Common myeloid progenitor, CD34-positive (primary cell): ENCODE measurements around the gene AUTS2.

ENCODE experiments used
- CTCF ChIA-PET: fragments of 350-600 bp; sonication (Branson Sonifier 250); formaldehyde crosslinking; loops from one replicate; lab custom pipeline; 2021; ENCODE audit warnings: antibody characterized with exemption; lab: Charles Lee
- POLR2A ChIA-PET: fragments of 350-600 bp; sonication (Branson Sonifier 250); formaldehyde crosslinking; loops from one replicate; lab custom pipeline; 2021; ENCODE audit warnings: antibody characterized with exemption; lab: Charles Lee
- DNase-seq, 3 donors: peaks; one replicate each; pipeline versions ENCODE4 v3.0.0 to v3.0.0-alpha.2; 2013
- H3K27ac ChIP-seq, 2 experiments: 1 replicate in 1 of 2; 2 replicates in 1 of 2; pipeline ENCODE4 v1.7.0; 2013; ENCODE audit warnings: inconsistent platforms in 2 of 2, low read length in 2 of 2, mild to moderate bottlenecking in 2 of 2, low read depth in 1 of 2, moderate library complexity in 1 of 2; ENCODE audit not compliant: severe bottlenecking in 2 of 2, insufficient read depth in 1 of 2, poor library complexity in 1 of 2
- H3K27me3 ChIP-seq, 5 experiments: replicated peaks in 2 of 5; 1 replicate in 3 of 5; 2 replicates in 2 of 5; pipeline versions ENCODE4 v1.6.1 to v1.7.0; 2013; ENCODE audit warnings: low read length in 4 of 5, mild to moderate bottlenecking in 2 of 5, moderate library complexity in 2 of 5, inconsistent platforms in 1 of 5; ENCODE audit not compliant: insufficient read depth in 5 of 5, control insufficient read depth in 4 of 5
- H3K36me3 ChIP-seq, 4 experiments: 1 replicate in 2 of 4; 2 replicates in 2 of 4; pipeline versions ENCODE4 v1.6.1 to v1.7.0; 2013; ENCODE audit warnings: low read length in 3 of 4, control low read depth in 1 of 4, mild to moderate bottlenecking in 1 of 4; ENCODE audit not compliant: control insufficient read depth in 4 of 4, insufficient read depth in 4 of 4
- H3K4me1 ChIP-seq, 4 experiments: 1 replicate in 3 of 4; 2 replicates in 1 of 4; pipeline versions ENCODE4 v1.6.1 to v1.7.1; 2013; ENCODE audit warnings: low read length in 3 of 4, mild to moderate bottlenecking in 3 of 4, control low read depth in 1 of 4, inconsistent platforms in 1 of 4, moderate library complexity in 1 of 4; ENCODE audit not compliant: control insufficient read depth in 4 of 4, insufficient read depth in 4 of 4; ENCODE audit errors: control extremely low read depth in 1 of 4
- H3K4me3 ChIP-seq, 7 experiments: 1 replicate in 4 of 7; 2 replicates in 3 of 7; pipeline versions ENCODE4 v1.5.1 to v1.7.0; 2013; ENCODE audit warnings: mild to moderate bottlenecking in 7 of 7, low read length in 6 of 7, moderate library complexity in 6 of 7, inconsistent platforms in 2 of 7, low read depth in 2 of 7, control low read depth in 1 of 7; ENCODE audit not compliant: insufficient read depth in 4 of 7, control insufficient read depth in 1 of 7; ENCODE audit errors: extremely low read depth in 1 of 7
- H3K9me3 ChIP-seq, 5 experiments: 1 replicate in 4 of 5; 2 replicates in 1 of 5; pipeline versions ENCODE4 v1.6.1 to v1.7.1; 2013; ENCODE audit warnings: low read length in 4 of 5, mild to moderate bottlenecking in 2 of 5, inconsistent platforms in 1 of 5, low read depth in 1 of 5, moderate library complexity in 1 of 5; ENCODE audit not compliant: control insufficient read depth in 4 of 5, insufficient read depth in 2 of 5; ENCODE audit errors: control extremely low read depth in 1 of 5
- WGBS: methylation state at CpG from one replicate; pipeline ENCODE4 v1.1.5; 2013; ENCODE audit not compliant: insufficient coverage; 5-methylcytosine and 5-hydroxymethylcytosine counted together

AUTS2 gene

GRCh38 chr7:70285187-70285586 lies 686.9 kb downstream of the AUTS2 start:
- WGBS = no CpG with 5 or more reads among the region's 1 CpG
- CTCF ChIA-PET = no interaction called here
- no peak overlapping the region for H3K4me3 ChIP-seq
- H3K36me3 ChIP-seq = no peaks in the 10 kb centered on the region
- H3K27me3 ChIP-seq = no peaks in the 10 kb centered on the region
- no peak for DNase-seq
- POLR2A ChIA-PET = no interaction called here
- H3K4me1 ChIP-seq = no peaks in the 10 kb centered on the region
- H3K27ac ChIP-seq = no peak overlapping the region
- H3K9me3 ChIP-seq = no peaks in the 10 kb centered on the region

- 98% methylated on average over 3 of the region's 3 CpGs for WGBS
- POLR2A ChIA-PET = no interaction called here
- no peak for DNase-seq
These were observed 687.6 kb downstream of the AUTS2 start for GRCh38 chr7:70285854-70286253.

GRCh38 chr7:70288781-70289456 lies 690.6 kb downstream of the AUTS2 start:
- no peak overlapping the region for H3K27ac ChIP-seq
- no peaks in the 10 kb centered on the region for H3K27me3 ChIP-seq
- H3K36me3 ChIP-seq = no peaks in the 10 kb centered on the region
- DNase-seq = no peak
- POLR2A ChIA-PET = no interaction called here
- CTCF ChIA-PET = interaction anchor here (0.6 kb wide), 1 partner anchor 8 kb away, joined by 3 read pairs; no protein-coding TSS in a partner anchor
- no peaks in the 10 kb centered on the region for H3K4me1 ChIP-seq
- H3K9me3 ChIP-seq = no peaks in the 10 kb centered on the region
- no peak overlapping the region for H3K4me3 ChIP-seq
- WGBS = no CpG with 5 or more reads among the region's 5 CpGs

More at GRCh38 chr7:70285854-70286253, 687.6 kb downstream of the AUTS2 start:
- H3K9me3 ChIP-seq = no peaks in the 10 kb centered on the region
- H3K4me3 ChIP-seq = no peak overlapping the region
- no peaks in the 10 kb centered on the region for H3K27me3 ChIP-seq
- H3K27ac ChIP-seq = no peak overlapping the region
- no peaks in the 10 kb centered on the region for H3K36me3 ChIP-seq
- H3K4me1 ChIP-seq = no peaks in the 10 kb centered on the region
- CTCF ChIA-PET = no interaction called here

DNA sequence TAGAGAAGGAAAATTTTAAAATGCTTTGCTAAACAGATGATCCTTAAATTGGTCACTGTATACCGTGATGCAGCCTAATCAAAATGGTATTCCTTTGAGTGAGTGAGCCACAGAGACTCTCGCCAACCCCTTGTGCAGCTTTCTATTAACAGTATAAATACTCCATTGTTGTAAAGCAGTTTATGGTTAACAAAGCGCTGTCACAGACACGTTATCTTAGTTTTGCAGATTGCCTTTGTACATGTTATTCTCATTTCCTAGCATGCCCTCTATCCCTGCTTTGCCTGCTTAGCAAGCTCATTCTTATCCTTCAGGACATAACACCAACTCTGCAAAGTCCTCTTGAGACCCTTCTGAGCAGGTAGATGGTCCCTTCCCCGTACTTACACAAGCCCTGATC lies 694.4 kb downstream of the AUTS2 start:
- POLR2A ChIA-PET = no interaction called here

DNA sequence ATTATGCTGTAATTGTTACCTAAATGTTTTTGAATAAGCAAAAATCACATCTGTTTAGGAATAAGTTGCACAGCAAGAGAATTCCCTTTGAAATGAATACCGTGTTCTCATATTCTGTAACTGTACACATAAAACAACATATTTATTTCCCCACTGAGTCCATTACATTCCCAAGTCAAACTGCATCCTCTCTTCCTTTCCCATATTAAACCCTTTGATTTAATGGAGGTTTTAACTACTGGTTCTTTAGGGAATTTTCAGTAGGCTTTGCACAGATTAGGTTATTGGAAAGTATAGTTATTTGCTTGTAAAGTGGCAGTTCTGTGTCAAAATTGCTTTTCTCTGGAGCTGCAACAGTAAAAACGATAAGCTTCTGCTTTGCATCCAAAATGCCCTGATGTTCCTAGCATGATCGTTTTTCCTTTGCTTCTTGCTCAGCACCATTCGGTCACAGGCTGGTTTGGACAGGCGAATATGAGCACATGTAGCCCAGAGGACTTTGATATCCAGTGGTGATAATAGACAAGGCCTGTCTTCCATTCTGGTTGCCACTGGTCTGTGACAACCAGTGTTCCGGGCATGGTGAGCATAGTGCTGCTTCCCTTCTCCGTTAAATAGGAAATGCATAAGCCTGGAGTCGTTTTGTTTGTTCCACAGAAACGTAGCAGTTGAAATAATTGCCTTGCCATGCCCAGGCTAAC lies 696.1 kb downstream of the AUTS2 start:
- DNase-seq = no peak
- no peak overlapping the region for H3K27ac ChIP-seq
- no peaks in the 10 kb centered on the region for H3K36me3 ChIP-seq
- ChIA-PET CTCF (no interaction called here), POLR2A (interaction anchor here (0.6 kb wide), 1 partner anchor 40 kb away, joined by 3 read pairs; no protein-coding TSS in a partner anchor)
- H3K4me1 ChIP-seq = no peaks in the 10 kb centered on the region
- H3K9me3 ChIP-seq = no peaks in the 10 kb centered on the region
- H3K27me3 ChIP-seq = no peaks in the 10 kb centered on the region
- 96% methylated on average over 9 of the region's 9 CpGs for WGBS
- no peak overlapping the region for H3K4me3 ChIP-seq

More for the DNA sequence above, 694.4 kb downstream of the AUTS2 start:
- Histone ChIP-seq H3K36me3 (no peaks in the 10 kb centered on the region), H3K27me3 (no peaks in the 10 kb centered on the region), H3K27ac (no peak overlapping the region), H3K4me3 (no peak overlapping the region), H3K9me3 (no peaks in the 10 kb centered on the region), H3K4me1 (no peaks in the 10 kb centered on the region)
- peak in 1 of 3 donors; percentile 9 for DNase-seq
- 95% methylated on average over 2 of the region's 5 CpGs for WGBS
- CTCF ChIA-PET = no interaction called here

- WGBS = 75% methylated on average over 3 of the region's 6 CpGs
- Histone ChIP-seq H3K27ac (no peak overlapping the region), H3K9me3 (no peaks in the 10 kb centered on the region), H3K27me3 (no peaks in the 10 kb centered on the region), H3K36me3 (no peaks in the 10 kb centered on the region), H3K4me1 (peaks cover 0 to 21% (median 9%) of the 10 kb centered on the region in 4 experiments), H3K4me3 (no peak overlapping the region)
- ChIA-PET POLR2A (no interaction called here), CTCF (no interaction called here)
- DNase-seq = no peak
These were observed 700.7 kb downstream of the AUTS2 start for GRCh38 chr7:70298780-70299471.

- 86% methylated on average over 2 of the region's 4 CpGs for WGBS
- ChIA-PET POLR2A (no interaction called here), CTCF (no interaction called here)
- H3K9me3 ChIP-seq = no peaks in the 10 kb centered on the region
- peaks cover 0 to 21% (median 11%) of the 10 kb centered on the region in 4 experiments for H3K4me1 ChIP-seq
- no peak overlapping the region for H3K4me3 ChIP-seq
- no peak overlapping the region for H3K27ac ChIP-seq
- H3K27me3 ChIP-seq = no peaks in the 10 kb centered on the region
- DNase-seq = no peak
- H3K36me3 ChIP-seq = no peaks in the 10 kb centered on the region
These were observed 701.2 kb downstream of the AUTS2 start for GRCh38 chr7:70299472-70299807.
